ENCODE measurements around the gene SIRT1. TPM values are rescaled to one million over a fixed set of nuclear protein-coding genes. Genes with fewer than 3 reads are reported as not detected.

Gene SIRT1
- polyA plus RNA-seq, 1 donor (not counting 4 experiments of a cell fraction or from before 2014, with no cell fraction given), result 9.8 TPM

DNA sequence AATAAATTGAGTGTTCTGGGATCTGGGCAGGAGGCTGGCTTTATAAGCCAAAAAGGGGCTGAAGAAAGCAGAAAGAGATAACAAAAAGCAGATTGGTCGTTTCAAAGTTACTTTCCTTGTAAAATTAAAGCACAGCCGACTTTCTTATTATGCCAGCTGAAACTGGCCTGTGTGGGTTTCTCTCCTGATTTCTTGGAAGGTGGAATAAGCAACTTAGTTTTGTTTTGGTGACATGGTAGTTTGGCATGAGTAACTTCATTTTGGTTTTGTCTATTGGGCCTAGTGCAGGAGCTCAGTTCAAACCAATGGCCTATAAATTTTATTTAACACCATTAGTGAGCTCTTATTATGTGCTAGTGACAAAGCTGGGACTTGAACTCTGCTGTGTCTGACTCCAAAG lies 33.3 kb upstream of the SIRT1 start:
- no peak overlapping the region for H3K4me2 ChIP-seq (ENCODE audit: control insufficient read depth, extremely low read depth, insufficient read depth, low read depth, low read length)
- no peak overlapping the region for H3K9ac ChIP-seq (ENCODE audit: control insufficient read depth, extremely low read depth, insufficient read depth, low read length)
- H3K27ac ChIP-seq (ENCODE audit: control insufficient read depth, insufficient read depth, low read length), result no peak overlapping the region
- H3K4me1 ChIP-seq (ENCODE audit: control insufficient read depth, extremely low read depth, insufficient read depth, low read length), result peaks cover 3% of the 10 kb centered on the region
- H2AFZ ChIP-seq (ENCODE audit: control insufficient read depth, low read length), result no peak overlapping the region
- dilution Hi-C loops (cut with MboI; ENCODE audit: extremely low pct_ligation_motif_present, low sequenced_read_pairs), result no loop called here
- FAIRE-seq (no peak), DNase-seq (ENCODE audit: low read depth, low spot score) (no peak)
- no peak for TF ChIP-seq EZH2 (IDR thresholded peaks at IDR 0.05; ENCODE audit: low read length)
- TF ChIP-seq CTCF (optimal IDR thresholded peaks at IDR 0.05 in 1 of 3, IDR thresholded peaks at IDR 0.05 in 1 of 3, conservative IDR thresholded peaks at IDR 0.05 in 1 of 3; ENCODE audit: extremely low read depth in 1 of 3, insufficient read depth in 2 of 3, low read length in 3 of 3), result no peak
- no peaks in the 10 kb centered on the region for H3K79me2 ChIP-seq (ENCODE audit: control insufficient read depth, insufficient read depth, low read length)
- H3K27me3 ChIP-seq (ENCODE audit: control insufficient read depth, extremely low read depth, insufficient read depth, low read length), result no peaks in the 10 kb centered on the region
- no peak overlapping the region for H3K4me3 ChIP-seq (ENCODE audit: control insufficient read depth in 2 of 3, extremely low read depth in 1 of 3, insufficient read depth in 2 of 3, low read depth in 1 of 3, low read length in 3 of 3)
- no peaks in the 10 kb centered on the region for H4K20me1 ChIP-seq (ENCODE audit: control insufficient read depth, extremely low read depth, insufficient read depth, low read length)
- H3K36me3 ChIP-seq (ENCODE audit: control insufficient read depth in 2 of 2, extremely low read depth in 1 of 2, insufficient read depth in 2 of 2, low read length in 2 of 2), result no peaks in the 10 kb centered on the region
- H3K9me3 ChIP-seq (ENCODE audit: control insufficient read depth, low read depth, low read length), result no peaks in the 10 kb centered on the region
- no peaks in the 10 kb centered on the region for H3K9me1 ChIP-seq (ENCODE audit: control insufficient read depth, extremely low read depth, insufficient read depth, low read length)

DNA sequence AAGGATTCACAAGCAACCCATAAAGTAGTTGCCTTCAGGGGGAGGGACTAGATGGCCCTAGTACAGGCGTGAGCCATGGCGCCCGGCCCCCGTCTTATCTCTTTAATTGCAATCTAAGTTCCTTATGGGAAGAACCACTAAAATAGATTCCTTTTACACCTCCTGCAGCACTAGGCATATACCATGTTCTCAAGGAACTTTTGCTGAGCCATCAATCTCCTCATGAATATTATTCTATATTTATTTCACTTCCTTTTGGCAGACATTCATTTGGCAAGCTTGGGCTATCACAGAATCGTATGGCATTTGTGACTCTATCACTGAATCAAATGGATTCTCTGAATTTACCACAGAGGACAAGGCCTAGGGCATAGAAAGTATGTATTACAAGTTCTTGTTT lies 31.7 kb upstream of the SIRT1 start:
- Histone ChIP-seq H3K79me2 (ENCODE audit: control insufficient read depth, insufficient read depth, low read length) (no peaks in the 10 kb centered on the region), H4K20me1 (ENCODE audit: control insufficient read depth, extremely low read depth, insufficient read depth, low read length) (no peaks in the 10 kb centered on the region), H3K27ac (ENCODE audit: control insufficient read depth, insufficient read depth, low read length) (no peak overlapping the region), H3K36me3 (ENCODE audit: control insufficient read depth in 2 of 2, extremely low read depth in 1 of 2, insufficient read depth in 2 of 2, low read length in 2 of 2) (no peaks in the 10 kb centered on the region), H3K4me1 (ENCODE audit: control insufficient read depth, extremely low read depth, insufficient read depth, low read length) (peaks cover 3% of the 10 kb centered on the region), H3K9me3 (ENCODE audit: control insufficient read depth, low read depth, low read length) (no peaks in the 10 kb centered on the region), H3K4me3 (ENCODE audit: control insufficient read depth in 2 of 3, extremely low read depth in 1 of 3, insufficient read depth in 2 of 3, low read depth in 1 of 3, low read length in 3 of 3) (no peak overlapping the region), H3K4me2 (ENCODE audit: control insufficient read depth, extremely low read depth, insufficient read depth, low read depth, low read length) (no peak overlapping the region), H3K9ac (ENCODE audit: control insufficient read depth, extremely low read depth, insufficient read depth, low read length) (no peak overlapping the region), H3K9me1 (ENCODE audit: control insufficient read depth, extremely low read depth, insufficient read depth, low read length) (no peaks in the 10 kb centered on the region), H2AFZ (ENCODE audit: control insufficient read depth, low read length) (peak overlapping the region; percentile 22), H3K27me3 (ENCODE audit: control insufficient read depth, extremely low read depth, insufficient read depth, low read length) (no peaks in the 10 kb centered on the region)
- FAIRE-seq, result no peak
- dilution Hi-C loops (cut with MboI; ENCODE audit: extremely low pct_ligation_motif_present, low sequenced_read_pairs), result no loop called here
- no peak for DNase-seq (ENCODE audit: low read depth, low spot score)
- TF ChIP-seq EZH2 (IDR thresholded peaks at IDR 0.05; ENCODE audit: low read length) (no peak), CTCF (optimal IDR thresholded peaks at IDR 0.05 in 1 of 3, IDR thresholded peaks at IDR 0.05 in 1 of 3, conservative IDR thresholded peaks at IDR 0.05 in 1 of 3; ENCODE audit: extremely low read depth in 1 of 3, insufficient read depth in 2 of 3, low read length in 3 of 3) (no peak)

All from keratinocyte (primary cell).